Measurements from ENCODE around the gene TRIM58.

The TRIM58 gene

GRCh38 chr1:247895163-247895637, 38.2 kb downstream of the TRIM58 start, which contains the start of gene OR2W3:
TSS of gene OR2W3 (plus strand) at chr1:247895587. CDS start at chr1:247895587, 0 bp downstream.
- DNase-seq (ENCODE audit: low spot score), result no peak

GRCh38 chr1:247895976-247896375, 39.0 kb downstream of the TRIM58 start:
- DNase-seq (ENCODE audit: low spot score), result no peak

DNA sequence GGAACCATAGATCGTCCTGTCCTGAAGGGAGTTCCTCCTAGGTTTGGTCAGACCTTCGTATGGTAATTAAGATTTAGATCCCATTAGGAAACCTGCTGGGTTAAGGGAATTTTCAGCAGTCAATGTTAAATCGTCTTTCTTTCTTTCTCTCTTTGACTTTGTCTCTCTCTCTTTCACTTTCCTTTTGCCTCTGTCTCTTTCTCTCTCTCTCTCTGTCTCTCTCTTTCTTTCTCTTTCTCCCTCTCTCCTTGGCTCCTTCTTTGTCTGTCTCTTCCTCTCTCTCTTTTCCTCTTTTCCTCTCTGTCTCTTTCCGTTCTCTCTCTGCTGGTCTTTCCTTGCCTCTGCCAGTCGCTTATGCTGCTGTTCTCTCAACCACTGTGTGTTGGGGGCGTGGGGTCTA, 47.1 kb downstream of the TRIM58 start:
- DNase-seq (ENCODE audit: low spot score), result no peak

DNA sequence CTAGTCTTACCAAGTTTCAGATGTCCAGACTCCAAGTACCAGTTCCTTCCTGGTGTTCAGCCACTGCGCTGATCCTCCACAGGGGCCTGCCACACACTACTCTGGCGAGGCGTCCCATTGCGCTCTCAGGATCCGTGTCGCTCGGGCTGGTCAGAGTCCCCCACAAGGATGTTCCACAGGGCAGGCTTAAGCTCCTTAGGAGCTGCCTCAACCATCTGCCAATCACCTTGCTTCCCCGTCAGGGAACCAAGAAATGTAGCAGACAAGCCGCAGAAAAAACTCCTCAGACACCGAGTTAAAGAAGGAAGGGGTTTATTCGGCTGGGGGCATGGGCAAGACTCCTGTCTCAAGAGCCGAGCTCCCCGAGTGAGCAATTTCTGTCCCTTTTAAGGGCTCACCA, 48.2 kb downstream of the TRIM58 start:
- no peak for DNase-seq (ENCODE audit: low spot score)

GRCh38 chr1:247905910-247906503, 49.0 kb downstream of the TRIM58 start:
- no peak for DNase-seq (ENCODE audit: low spot score)

DNA sequence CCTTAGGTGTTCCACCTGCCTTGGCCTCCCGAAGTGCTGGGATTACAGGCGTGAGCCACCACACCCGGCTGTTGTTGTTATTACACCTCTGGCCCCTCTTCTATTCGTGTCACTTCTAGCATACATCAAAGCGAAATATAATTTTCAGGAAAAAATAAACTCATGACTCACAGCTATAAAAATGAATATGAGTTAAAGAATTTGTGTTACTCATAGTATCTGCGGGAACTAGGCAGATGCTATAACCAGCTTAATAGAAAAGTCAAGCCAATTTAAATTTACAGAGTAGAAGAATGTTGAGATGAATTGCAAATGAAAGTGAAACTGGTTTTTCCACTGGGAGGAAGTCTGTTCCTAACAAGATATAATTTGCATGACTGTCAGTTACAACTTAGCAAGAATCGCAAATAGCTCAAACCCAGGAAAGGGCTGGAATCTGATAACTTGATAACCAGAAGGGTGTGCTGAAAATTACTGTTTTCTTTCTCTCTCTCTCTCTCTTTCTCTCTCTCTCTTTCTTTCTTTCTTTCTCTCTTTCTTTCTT, 49.6 kb downstream of the TRIM58 start:
- peak; percentile 80 for DNase-seq (ENCODE audit: low spot score)

DNA sequence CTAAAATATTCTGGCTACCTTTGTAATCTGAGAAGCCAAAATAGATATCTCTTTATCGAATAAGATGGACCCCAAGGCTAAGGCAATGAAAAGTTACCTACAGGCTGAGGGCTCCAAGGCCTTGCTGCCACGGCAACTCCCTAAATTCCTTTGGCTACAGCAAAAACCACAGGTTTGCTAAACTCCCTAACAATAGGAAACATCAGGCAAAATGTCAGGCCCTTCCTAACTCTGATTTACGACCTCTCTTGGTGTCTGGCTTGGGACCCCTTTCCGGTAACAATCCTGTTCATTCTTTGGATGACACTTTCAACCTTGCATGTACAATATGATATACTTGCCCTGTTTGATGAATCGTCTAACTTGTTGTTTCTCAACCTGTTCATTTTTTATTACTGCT, 51.8 kb downstream of the TRIM58 start:
- DNase-seq (ENCODE audit: low spot score), result no peak

DNA sequence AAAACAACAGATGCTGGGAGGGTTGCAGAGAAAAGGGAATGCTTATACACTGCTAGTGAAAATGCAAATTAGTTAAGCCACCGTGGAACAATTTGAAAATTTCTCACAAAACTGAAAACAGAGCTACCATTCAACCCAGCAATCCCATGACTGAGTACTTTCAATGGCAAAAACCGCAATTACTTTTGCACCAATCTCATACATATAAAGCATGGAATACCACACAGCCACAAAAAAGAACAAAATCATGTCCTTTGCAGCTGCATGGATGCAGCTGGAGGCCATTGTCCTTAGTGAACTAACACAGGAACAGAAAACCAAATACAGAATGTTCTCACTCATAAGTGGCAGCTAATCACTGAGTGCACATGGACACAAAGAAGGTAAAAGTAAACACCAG, 56.8 kb downstream of the TRIM58 start:
- no peak for DNase-seq (ENCODE audit: low spot score)

GRCh38 chr1:247914941-247915662, 58.1 kb downstream of the TRIM58 start:
- DNase-seq (ENCODE audit: low spot score), result no peak

GRCh38 chr1:247919952-247920351, 63.0 kb downstream of the TRIM58 start, which contains the start of gene OR2T8:
TSS of gene OR2T8 (plus strand) at chr1:247920252. CDS start at chr1:247921018, 766 bp downstream.
- DNase-seq (ENCODE audit: low spot score), result no peak

DNA sequence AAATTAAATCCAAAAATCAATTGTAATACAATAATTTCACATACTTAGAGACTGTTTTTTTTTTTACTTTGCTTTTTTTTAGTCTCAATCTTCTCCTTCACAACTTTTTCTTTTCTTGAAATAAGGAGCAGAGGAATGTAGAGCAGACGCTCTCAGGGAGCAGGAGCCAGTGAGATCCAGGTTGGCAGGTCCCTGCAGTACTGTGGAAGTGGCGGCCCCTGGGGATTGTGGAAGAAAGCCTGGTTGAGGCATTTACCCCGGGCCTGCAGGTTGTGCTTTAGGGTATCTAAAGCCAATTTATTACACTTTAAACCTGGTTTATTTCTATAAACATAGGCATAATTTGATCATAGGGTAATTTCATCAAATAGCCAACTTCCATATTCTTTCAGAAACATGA, 67.0 kb downstream of the TRIM58 start:
- no peak for DNase-seq (ENCODE audit: low spot score)

DNA sequence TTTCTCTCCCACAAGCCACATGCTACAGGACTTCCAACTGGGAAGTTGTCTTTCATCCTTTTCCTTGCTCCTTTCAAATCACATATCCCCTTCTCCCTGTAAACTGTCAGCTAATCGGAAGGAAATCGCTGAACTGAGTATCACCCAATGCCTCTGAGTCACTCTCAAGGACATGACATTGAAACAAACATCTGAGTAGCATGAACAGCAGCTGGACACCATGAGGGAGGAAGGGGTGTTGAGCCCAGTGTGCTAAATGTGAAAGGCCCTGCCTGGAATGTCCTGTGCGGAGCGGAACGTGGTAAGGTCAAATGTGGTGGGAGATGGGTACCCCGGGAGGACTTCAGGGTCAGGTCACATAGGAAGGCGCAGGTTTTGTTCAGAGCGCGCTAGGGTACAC, 67.9 kb downstream of the TRIM58 start, which contains the start of gene OR2AJ1:
TSS of gene OR2AJ1 (plus strand) at position 22 of the 400 bp plus-strand sequence. CDS start 8,880 bp downstream, outside the sequence.
- no peak for DNase-seq (ENCODE audit: low spot score)
